Transverse colon (tissue), 3 donors: ENCODE results near the gene FNDC4.

Source experiments
- CTCF ChIP-seq, 5 experiments: fragments of 200-600 bp in 3 of 5; fragments of 450-650 bp in 2 of 5; sonication (generic) in 3 of 5; IDR thresholded peaks; 1 replicate in 2 of 5; 2 replicates in 3 of 5; pipeline ENCODE4 v1.5.1; 2016 to 2017; ENCODE audit warnings: antibody characterized with exemption in 5 of 5, inconsistent platforms in 3 of 5, mild to moderate bottlenecking in 2 of 5, moderate library complexity in 1 of 5
- EP300 ChIP-seq: sonication (generic); formaldehyde crosslinking; IDR thresholded peaks from one replicate; pipeline ENCODE4 v1.6.1; 2017; ENCODE audit warnings: antibody characterized with exemption, low read depth
- POLR2A ChIP-seq: fragments of 450-650 bp; IDR thresholded peaks from one replicate; pipeline ENCODE4 v1.6.1; 2016; ENCODE audit warnings: antibody characterized with exemption, mild to moderate bottlenecking, moderate library complexity

DNA sequence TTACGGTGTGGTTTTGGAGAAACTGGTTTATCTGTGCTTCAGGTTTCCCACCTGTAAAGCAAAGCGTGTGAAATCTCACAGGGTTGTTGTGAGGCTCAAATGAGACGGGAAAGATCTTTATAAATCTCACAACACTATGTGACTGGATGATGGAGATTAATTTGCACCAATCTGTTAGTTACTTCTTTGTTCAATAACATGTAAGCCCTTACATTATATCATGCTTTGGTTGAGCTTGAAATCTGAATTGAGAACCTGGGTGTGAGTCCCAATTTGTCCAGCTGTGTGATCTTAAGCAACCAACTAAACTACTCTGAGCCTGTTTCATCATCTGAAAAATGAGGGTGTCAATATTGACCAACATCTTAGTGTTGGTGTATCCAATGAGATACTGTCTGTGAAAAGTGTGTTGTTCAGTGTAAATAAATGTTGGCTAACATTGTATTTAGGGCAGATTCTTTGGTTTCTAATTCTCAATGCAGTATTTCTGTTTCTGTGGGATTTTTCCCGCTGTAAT is 898 bp upstream of the FNDC4 start:
- TF ChIP-seq EP300 (no peak), CTCF (IDR thresholded peaks at IDR 0.05) (no peak), POLR2A (no peak)
